MM.1S (cell line): ENCODE results near the gene CBFB.

Experiments used
- DNase-seq: peaks from one replicate; pipeline ENCODE4 v3.0.0-alpha.2; 2015
- H2AFZ ChIP-seq: fragments of 300-600 bp; sonication (generic); 2 replicates; pipeline ENCODE4 v1.6.0; 2016; ENCODE audit warnings: antibody characterized with exemption, low read length
- H3F3A ChIP-seq: fragments of 300-600 bp; sonication (generic); 2 replicates; pipeline ENCODE4 v1.6.1; 2016; ENCODE audit warnings: mild to moderate bottlenecking, antibody characterized with exemption, low read length, moderate library complexity, mixed read lengths; ENCODE audit not compliant: insufficient read depth
- H3K27ac ChIP-seq: fragments of 300-600 bp; sonication (generic); 2 replicates; pipeline ENCODE4 v1.5.1; 2016; ENCODE audit warnings: mild to moderate bottlenecking, low read length
- H3K27me3 ChIP-seq: fragments of 300-600 bp; sonication (generic); replicated peaks from 2 replicates; pipeline ENCODE4 v1.6.0; 2016; ENCODE audit warnings: low read length; ENCODE audit not compliant: insufficient read depth
- H3K36me3 ChIP-seq: fragments of 300-600 bp; sonication (generic); replicated peaks from 2 replicates; pipeline ENCODE4 v1.6.1; 2016; ENCODE audit warnings: mild to moderate bottlenecking, low read length, mixed read lengths; ENCODE audit not compliant: insufficient read depth
- H3K4me1 ChIP-seq: fragments of 300-600 bp; sonication (generic); 2 replicates; pipeline ENCODE4 v1.6.1; 2016; ENCODE audit warnings: low read length, mixed read lengths
- H3K4me2 ChIP-seq: fragments of 300-600 bp; sonication (generic); 2 replicates; pipeline ENCODE4 v1.6.0; 2016; ENCODE audit warnings: low read depth, low read length
- H3K4me3 ChIP-seq: fragments of 300-600 bp; sonication (generic); 2 replicates; pipeline ENCODE4 v1.5.1; 2016; ENCODE audit warnings: low read length, mixed read lengths
- H3K79me2 ChIP-seq: fragments of 300-600 bp; sonication (generic); 2 replicates; pipeline ENCODE4 v1.6.1; 2016; ENCODE audit warnings: mixed run types, low read length, mixed read lengths
- H3K9ac ChIP-seq: fragments of 300-600 bp; sonication (generic); 2 replicates; pipeline ENCODE4 v1.6.1; 2016; ENCODE audit warnings: low read length, mixed read lengths
- H3K9me2 ChIP-seq: fragments of 300-600 bp; sonication (generic); replicated peaks from 2 replicates; pipeline ENCODE4 v1.6.1; 2016; ENCODE audit warnings: mild to moderate bottlenecking, low read length, mixed read lengths; ENCODE audit not compliant: insufficient read depth
- H3K9me3 ChIP-seq: fragments of 300-600 bp; sonication (generic); replicated peaks from 2 replicates; pipeline ENCODE4 v1.6.1; 2016; ENCODE audit warnings: mild to moderate bottlenecking, low read length, mixed read lengths; ENCODE audit not compliant: insufficient read depth
- H4K20me1 ChIP-seq: fragments of 300-600 bp; sonication (generic); 2 replicates; pipeline ENCODE4 v1.6.1; 2016; ENCODE audit warnings: mild to moderate bottlenecking, low read length, moderate library complexity, mixed read lengths; ENCODE audit not compliant: insufficient read depth
- EZH2 ChIP-seq: fragments of 300-600 bp; sonication (generic); optimal IDR thresholded peaks from 2 replicates; pipeline ENCODE3; 2017; ENCODE audit warnings: low read depth, mild to moderate bottlenecking, antibody characterized with exemption, low read length, mixed read lengths
- EZH2phosphoT487 ChIP-seq: fragments of 300-600 bp; sonication (generic); IDR thresholded peaks from 2 replicates; pipeline ENCODE4 v1.6.1; 2018; ENCODE audit warnings: antibody characterized with exemption, low read length
- TF ChIP-seq, protein P1 (sequence below): fragments of 300-600 bp; sonication (generic); IDR thresholded peaks from 2 replicates; pipeline ENCODE4 v1.5.1; 2016; ENCODE audit warnings: antibody characterized with exemption, low read length, mixed read lengths

Gene CBFB

DNA sequence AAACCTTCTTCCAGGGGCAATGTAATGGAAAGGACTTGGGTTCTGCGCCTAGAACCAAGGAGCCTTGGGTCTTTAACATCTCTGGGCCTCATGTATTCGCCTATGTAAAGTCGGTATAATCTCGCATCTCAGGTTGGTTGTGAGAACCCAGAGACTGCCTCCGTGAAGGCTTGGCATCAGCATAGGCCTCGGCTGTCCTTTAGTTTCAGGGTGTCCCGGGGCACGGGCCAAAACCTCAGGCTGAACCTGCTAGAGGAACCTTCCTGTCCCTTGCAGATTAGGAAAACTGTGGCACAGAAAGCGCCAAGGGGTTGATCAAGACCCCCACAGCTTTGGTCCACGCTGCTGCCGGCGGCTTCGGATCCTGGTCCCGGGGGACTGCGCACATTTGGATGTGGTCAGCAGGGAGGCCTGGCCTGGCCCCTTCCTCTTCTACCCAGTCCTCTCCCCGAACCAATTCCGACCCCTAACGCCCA, 80.0 kb downstream of the CBFB start:
- H3K4me1 ChIP-seq: peaks cover 11% of the 10 kb centered on the region; the same call in 1 of the 2 replicates
- H3K27me3 ChIP-seq: no peaks in the 10 kb centered on the region
- no peaks in the 10 kb centered on the region for H4K20me1 ChIP-seq
- no peaks in the 10 kb centered on the region for H3K9me2 ChIP-seq
- H3K9ac ChIP-seq: peak overlapping the region; percentile 80; the same call in 1 of the 2 replicates
- no peak overlapping the region for H3K27ac ChIP-seq
- no peak for DNase-seq
- peak overlapping the region; percentile 96 for H3K4me3 ChIP-seq
- H3K79me2 ChIP-seq: peaks cover 38% of the 10 kb centered on the region
- H3F3A ChIP-seq: no peaks in the 10 kb centered on the region
- peak overlapping the region; percentile 100 for H3K4me2 ChIP-seq
- peak overlapping the region; percentile 100 for H2AFZ ChIP-seq
- H3K9me3 ChIP-seq: no peaks in the 10 kb centered on the region
- no peaks in the 10 kb centered on the region for H3K36me3 ChIP-seq
- no peak for TF ChIP-seq EZH2
- no peak for TF ChIP-seq EZH2phosphoT487

DNA sequence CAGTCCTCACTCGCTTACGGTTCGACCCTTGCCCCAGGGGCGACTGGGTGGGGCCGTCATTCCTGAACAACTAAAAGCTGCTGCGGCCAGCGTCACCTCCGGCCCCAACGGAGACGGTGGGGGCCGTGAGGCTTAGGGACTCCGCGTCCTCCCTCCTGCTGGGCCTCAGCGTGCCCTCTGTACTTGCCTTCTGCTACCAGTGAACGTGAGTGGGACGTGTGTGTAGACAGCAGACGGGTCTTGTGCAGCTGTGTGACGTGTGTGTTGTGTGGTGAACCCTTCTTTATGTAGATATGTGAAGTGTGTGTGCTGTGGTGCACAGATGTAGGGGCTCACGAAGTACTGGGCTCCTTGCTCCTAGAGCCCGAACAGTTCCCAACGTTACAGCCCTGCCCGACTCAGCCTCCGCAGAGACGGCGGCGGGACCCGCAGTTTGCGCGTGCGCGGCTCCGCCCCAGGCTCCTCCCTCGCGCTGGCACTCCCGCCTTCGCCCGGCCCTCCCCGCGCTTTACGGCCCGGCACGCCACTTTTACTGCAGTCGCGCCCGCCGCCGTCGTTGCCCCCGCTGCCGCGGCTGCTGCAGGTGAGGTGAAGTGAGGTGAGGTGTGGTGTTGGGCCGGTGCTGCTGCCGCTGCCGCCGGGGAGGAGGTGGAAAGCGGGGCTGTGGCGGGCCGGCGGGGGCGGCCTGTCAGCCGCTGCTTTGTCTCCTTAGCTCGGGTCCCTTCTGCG, 80.6 kb downstream of the CBFB start, which contains the start of gene PHAF1:
Gene PHAF1 (plus strand): TSS at position 535 of the 729 bp plus-strand sequence. CDS start 235 bp downstream, outside the sequence.
- peak within 1 kb of the TSS; percentile 80 for H3K9ac ChIP-seq
- H3K4me2 ChIP-seq: peak within 1 kb of the TSS; percentile 100
- TF ChIP-seq, protein P1, sequence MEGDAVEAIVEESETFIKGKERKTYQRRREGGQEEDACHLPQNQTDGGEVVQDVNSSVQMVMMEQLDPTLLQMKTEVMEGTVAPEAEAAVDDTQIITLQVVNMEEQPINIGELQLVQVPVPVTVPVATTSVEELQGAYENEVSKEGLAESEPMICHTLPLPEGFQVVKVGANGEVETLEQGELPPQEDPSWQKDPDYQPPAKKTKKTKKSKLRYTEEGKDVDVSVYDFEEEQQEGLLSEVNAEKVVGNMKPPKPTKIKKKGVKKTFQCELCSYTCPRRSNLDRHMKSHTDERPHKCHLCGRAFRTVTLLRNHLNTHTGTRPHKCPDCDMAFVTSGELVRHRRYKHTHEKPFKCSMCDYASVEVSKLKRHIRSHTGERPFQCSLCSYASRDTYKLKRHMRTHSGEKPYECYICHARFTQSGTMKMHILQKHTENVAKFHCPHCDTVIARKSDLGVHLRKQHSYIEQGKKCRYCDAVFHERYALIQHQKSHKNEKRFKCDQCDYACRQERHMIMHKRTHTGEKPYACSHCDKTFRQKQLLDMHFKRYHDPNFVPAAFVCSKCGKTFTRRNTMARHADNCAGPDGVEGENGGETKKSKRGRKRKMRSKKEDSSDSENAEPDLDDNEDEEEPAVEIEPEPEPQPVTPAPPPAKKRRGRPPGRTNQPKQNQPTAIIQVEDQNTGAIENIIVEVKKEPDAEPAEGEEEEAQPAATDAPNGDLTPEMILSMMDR: no peak
- TF ChIP-seq EZH2: no peak
- TF ChIP-seq EZH2phosphoT487: no peak
- H3K9me2 ChIP-seq: no peaks in the 10 kb centered on the region
- H3K4me3 ChIP-seq: peak within 1 kb of the TSS; percentile 96
- no peaks in the 10 kb centered on the region for H3F3A ChIP-seq
- no peaks in the 10 kb centered on the region for H3K27me3 ChIP-seq
- no peak within 1 kb of the TSS; the same call in 1 of the 2 replicates for H3K27ac ChIP-seq
- H4K20me1 ChIP-seq: no peaks in the 10 kb centered on the region
- no peaks in the 10 kb centered on the region for H3K36me3 ChIP-seq
- H3K9me3 ChIP-seq: no peaks in the 10 kb centered on the region
- H3K79me2 ChIP-seq: peaks cover 43% of the 10 kb centered on the region
- H3K4me1 ChIP-seq: peaks cover 8% of the 10 kb centered on the region; the same call in 1 of the 2 replicates
- DNase-seq: peak; percentile 94
- H2AFZ ChIP-seq: peak within 1 kb of the TSS; percentile 100

- H3K4me2 ChIP-seq: no peak overlapping the region
- no peak for DNase-seq
- H3K4me1 ChIP-seq: peaks cover 8% of the 10 kb centered on the region; the same call in 1 of the 2 replicates
- H3K79me2 ChIP-seq: peaks cover 67% of the 10 kb centered on the region
- H3F3A ChIP-seq: no peaks in the 10 kb centered on the region
- H3K27me3 ChIP-seq: no peaks in the 10 kb centered on the region
- no peaks in the 10 kb centered on the region for H4K20me1 ChIP-seq
- H3K9me3 ChIP-seq: no peaks in the 10 kb centered on the region
- H3K36me3 ChIP-seq: no peaks in the 10 kb centered on the region
- no peak for TF ChIP-seq EZH2phosphoT487
- no peak overlapping the region for H3K27ac ChIP-seq
- no peak overlapping the region for H2AFZ ChIP-seq
- H3K4me3 ChIP-seq: no peak overlapping the region
- H3K9me2 ChIP-seq: no peaks in the 10 kb centered on the region
- no peak overlapping the region for H3K9ac ChIP-seq
Observed at GRCh38 chr16:67111951-67112444, 83.0 kb downstream of the CBFB start.

- no peaks in the 10 kb centered on the region for H3K27me3 ChIP-seq
- H3K79me2 ChIP-seq: peaks cover 71% of the 10 kb centered on the region
- H3K9ac ChIP-seq: no peak overlapping the region
Observed at GRCh38 chr16:67112591-67113399, 83.8 kb downstream of the CBFB start.

More at GRCh38 chr16:67112591-67113399, 83.8 kb downstream of the CBFB start:
- Histone ChIP-seq H3K36me3 (no peaks in the 10 kb centered on the region), H3F3A (no peaks in the 10 kb centered on the region), H3K9me2 (no peaks in the 10 kb centered on the region), H3K4me3 (no peak overlapping the region), H3K4me1 (peaks cover 8% of the 10 kb centered on the region; the same call in 1 of the 2 replicates), H4K20me1 (no peaks in the 10 kb centered on the region), H3K4me2 (no peak overlapping the region), H2AFZ (no peak overlapping the region), H3K27ac (no peak overlapping the region), H3K9me3 (no peaks in the 10 kb centered on the region)
- TF ChIP-seq EZH2phosphoT487: no peak
- TF ChIP-seq, protein P1: no peak
- no peak for TF ChIP-seq EZH2
- no peak for DNase-seq
